OCI-LY1 (cell line): ENCODE data around the gene PDIK1L.

ENCODE experiments used
- H2AFZ ChIP-seq: fragments of 200-600 bp; sonication (generic), shearing (Covaris generic); 2 replicates; pipeline ENCODE4 v1.6.0; 2014; ENCODE audit warnings: antibody characterized with exemption, mild to moderate bottlenecking, low read length
- H3F3A ChIP-seq: fragments of 200-600 bp; sonication (generic), shearing (Covaris generic); 2 replicates; pipeline ENCODE4 v1.6.0; 2014; ENCODE audit warnings: mild to moderate bottlenecking, antibody characterized with exemption, low read length, moderate library complexity; ENCODE audit not compliant: insufficient read depth
- H3K27ac ChIP-seq: fragments of 200-600 bp; sonication (generic); 2 replicates; pipeline ENCODE4 v1.5.1; 2014; ENCODE audit warnings: low read length, mixed run types, mild to moderate bottlenecking, low read depth; ENCODE audit not compliant: poor library complexity, severe bottlenecking
- H3K27me3 ChIP-seq: fragments of 200-600 bp; sonication (generic); 2 replicates; pipeline ENCODE4 v1.6.0; 2014; ENCODE audit warnings: antibody characterized with exemption, mild to moderate bottlenecking, low read length, moderate library complexity; ENCODE audit not compliant: insufficient read depth
- H3K36me3 ChIP-seq: fragments of 200-600 bp; sonication (generic); 2 replicates; pipeline ENCODE4 v1.6.1; 2014; ENCODE audit warnings: mild to moderate bottlenecking, antibody characterized with exemption, low read length, moderate library complexity, mixed read lengths; ENCODE audit not compliant: insufficient read depth
- H3K4me1 ChIP-seq: fragments of 200-600 bp; sonication (generic); 2 replicates; pipeline ENCODE4 v1.5.1; 2014; ENCODE audit warnings: mild to moderate bottlenecking, low read length, moderate library complexity; ENCODE audit not compliant: insufficient read depth, severe bottlenecking
- H3K4me2 ChIP-seq: fragments of 200-600 bp; sonication (generic), shearing (Covaris generic); 2 replicates; pipeline ENCODE4 v1.6.1; 2014; ENCODE audit warnings: low read length
- H3K4me3 ChIP-seq: fragments of 200-600 bp; sonication (generic); 2 replicates; pipeline ENCODE4 v1.5.1; 2014; ENCODE audit warnings: low read length, low read depth, mild to moderate bottlenecking, mixed read lengths; ENCODE audit not compliant: poor library complexity, severe bottlenecking
- H3K79me2 ChIP-seq: fragments of 200-600 bp; shearing (Covaris generic); 2 replicates; pipeline ENCODE4 v1.6.1; 2016; ENCODE audit warnings: mixed run types, low read length, mixed read lengths; ENCODE audit not compliant: insufficient read depth
- H3K9ac ChIP-seq: fragments of 200-600 bp; sonication (generic), shearing (Covaris generic); 2 replicates; pipeline ENCODE4 v1.6.1; 2014; ENCODE audit warnings: mild to moderate bottlenecking, low read length, mixed read lengths
- H3K9me2 ChIP-seq: fragments of 200-600 bp; sonication (generic), shearing (Covaris generic); 2 replicates; pipeline ENCODE4 v1.6.1; 2014; ENCODE audit warnings: low read depth, mild to moderate bottlenecking, low read length, mixed read lengths
- H3K9me3 ChIP-seq: fragments of 200-600 bp; shearing (Covaris generic); 2 replicates; pipeline ENCODE4 v1.6.1; 2014; ENCODE audit warnings: low read length, mixed read lengths
- H4K20me1 ChIP-seq: fragments of 200-600 bp; sonication (generic), shearing (Covaris generic); 2 replicates; pipeline ENCODE4 v1.6.0; 2016; ENCODE audit warnings: mild to moderate bottlenecking, low read length; ENCODE audit not compliant: insufficient read depth
- CTCF ChIP-seq: fragments of 200-600 bp; sonication (generic), shearing (Covaris generic); IDR thresholded peaks from 2 replicates; pipeline ENCODE4 v1.5.1; 2017; ENCODE audit warnings: mild to moderate bottlenecking, antibody characterized with exemption, low read length, moderate library complexity, mixed read lengths
- EZH2 ChIP-seq: fragments of 200-600 bp; sonication (generic), shearing (Covaris generic); IDR thresholded peaks from 2 replicates; pipeline ENCODE4 v1.8.0; 2017; ENCODE audit warnings: borderline replicate concordance, mixed run types, mild to moderate bottlenecking, antibody characterized with exemption, low read length, moderate library complexity, mixed read lengths

PDIK1L gene

GRCh38 chr1:26164861-26165842 is 53.5 kb downstream of the PDIK1L start:
- Histone ChIP-seq H3F3A (no peaks in the 10 kb centered on the region), H3K9me2 (no peaks in the 10 kb centered on the region), H3K27me3 (peaks cover 7% of the 10 kb centered on the region; the same call in 1 of the 2 replicates), H3K27ac (no peak overlapping the region), H3K4me3 (no peak overlapping the region), H2AFZ (no peak overlapping the region), H3K9me3 (no peaks in the 10 kb centered on the region), H3K4me2 (no peak overlapping the region), H3K79me2 (no peaks in the 10 kb centered on the region), H3K9ac (no peak overlapping the region), H4K20me1 (no peaks in the 10 kb centered on the region), H3K4me1 (peaks cover 13% of the 10 kb centered on the region), H3K36me3 (no peaks in the 10 kb centered on the region)
- no peak for TF ChIP-seq CTCF
- TF ChIP-seq EZH2, result no peak

- no peaks in the 10 kb centered on the region for H3F3A ChIP-seq
- H3K4me3 ChIP-seq, result no peak overlapping the region
- no peaks in the 10 kb centered on the region for H4K20me1 ChIP-seq
- no peaks in the 10 kb centered on the region for H3K9me3 ChIP-seq
- H3K4me2 ChIP-seq, result no peak overlapping the region
- H2AFZ ChIP-seq, result no peak overlapping the region
- no peak overlapping the region for H3K9ac ChIP-seq
- peaks cover 25% of the 10 kb centered on the region for H3K4me1 ChIP-seq
- no peak overlapping the region for H3K27ac ChIP-seq
- H3K9me2 ChIP-seq, result no peaks in the 10 kb centered on the region
- H3K36me3 ChIP-seq, result peaks cover 8% of the 10 kb centered on the region
- no peaks in the 10 kb centered on the region for H3K79me2 ChIP-seq
- peaks cover 3% of the 10 kb centered on the region; the same call in 1 of the 2 replicates for H3K27me3 ChIP-seq
- TF ChIP-seq CTCF (no peak), EZH2 (no peak)
Measured at GRCh38 chr1:26166719-26167281, 55.2 kb downstream of the PDIK1L start.

GRCh38 chr1:26168410-26169197 is 57.0 kb downstream of the PDIK1L start, which contains the start of gene C1orf232:
C1orf232 (minus strand) TSS chr1:26168963; CDS start chr1:26168499, 464 bp downstream.
- peak within 1 kb of the TSS; percentile 79 for H3K4me3 ChIP-seq
- TF ChIP-seq EZH2, result no peak
- no peak for TF ChIP-seq CTCF
- H3K4me2 ChIP-seq, result peak within 1 kb of the TSS; percentile 94
- peaks cover 24% of the 10 kb centered on the region for H3K4me1 ChIP-seq
- H4K20me1 ChIP-seq, result no peaks in the 10 kb centered on the region
- H3F3A ChIP-seq, result no peaks in the 10 kb centered on the region
- H3K36me3 ChIP-seq, result peaks cover 9% of the 10 kb centered on the region
- no peaks in the 10 kb centered on the region for H3K9me3 ChIP-seq
- H3K27me3 ChIP-seq, result peaks cover 1% of the 10 kb centered on the region; the same call in 1 of the 2 replicates
- H2AFZ ChIP-seq, result no peak within 1 kb of the TSS
- H3K9me2 ChIP-seq, result no peaks in the 10 kb centered on the region
- no peak within 1 kb of the TSS for H3K27ac ChIP-seq
- no peaks in the 10 kb centered on the region for H3K79me2 ChIP-seq
- peak within 1 kb of the TSS; percentile 82 for H3K9ac ChIP-seq
